HEK293 (cell line): ENCODE measurements around the gene SH3BGR.

Experiments
- GLIS1 ChIP-seq: fragments of 450-650 bp; formaldehyde crosslinking; IDR thresholded peaks from 2 replicates; pipeline ENCODE4 v1.5.1; 2016; ENCODE audit warnings: missing biosample characterization, missing genetic modification characterization
- TRIM28 ChIP-seq: IDR thresholded peaks from 2 replicates; pipeline ENCODE4 v1.6.1; 2011; ENCODE audit warnings: low read length, control low read depth, borderline replicate concordance
- ZNF133 ChIP-seq: fragments of 450-650 bp; formaldehyde crosslinking; IDR thresholded peaks from 2 replicates; pipeline ENCODE4 v1.5.1; 2016; ENCODE audit warnings: missing biosample characterization, missing genetic modification characterization
- ZNF274 ChIP-seq, 2 experiments: fragments of 200-500 bp in 1 of 2; fragments of 450-650 bp in 1 of 2; sonication (Bioruptor generic) in 1 of 2; formaldehyde crosslinking in 1 of 2; IDR thresholded peaks; 2 replicates each; pipeline versions ENCODE4 v1.5.1 to v1.6.1; 2014 to 2016; ENCODE audit warnings: borderline replicate concordance in 1 of 2, inconsistent platforms in 1 of 2, low read length in 1 of 2, missing biosample characterization in 1 of 2, missing genetic modification characterization in 1 of 2
- TF ChIP-seq, protein P1 (sequence below): fragments of 450-650 bp; IDR thresholded peaks from 2 replicates; pipeline ENCODE4 v1.5.1; 2018; ENCODE audit warnings: missing biosample characterization, mild to moderate bottlenecking, missing genetic modification characterization
- TF ChIP-seq, protein P2 (sequence below): IDR thresholded peaks from 2 replicates; pipeline ENCODE4 v1.6.1; 2011; ENCODE audit warnings: mild to moderate bottlenecking, low read depth, low read length, borderline replicate concordance
- TF ChIP-seq, protein P3 (sequence below): fragments of 450-650 bp; formaldehyde crosslinking; IDR thresholded peaks from 2 replicates; pipeline ENCODE4 v1.5.1; 2016; ENCODE audit warnings: missing biosample characterization, missing genetic modification characterization

GRCh38 chr21:39523399-39523798, 71.6 kb downstream of the SH3BGR start:
- TF ChIP-seq TRIM28 = no peak
- TF ChIP-seq, protein P1, sequence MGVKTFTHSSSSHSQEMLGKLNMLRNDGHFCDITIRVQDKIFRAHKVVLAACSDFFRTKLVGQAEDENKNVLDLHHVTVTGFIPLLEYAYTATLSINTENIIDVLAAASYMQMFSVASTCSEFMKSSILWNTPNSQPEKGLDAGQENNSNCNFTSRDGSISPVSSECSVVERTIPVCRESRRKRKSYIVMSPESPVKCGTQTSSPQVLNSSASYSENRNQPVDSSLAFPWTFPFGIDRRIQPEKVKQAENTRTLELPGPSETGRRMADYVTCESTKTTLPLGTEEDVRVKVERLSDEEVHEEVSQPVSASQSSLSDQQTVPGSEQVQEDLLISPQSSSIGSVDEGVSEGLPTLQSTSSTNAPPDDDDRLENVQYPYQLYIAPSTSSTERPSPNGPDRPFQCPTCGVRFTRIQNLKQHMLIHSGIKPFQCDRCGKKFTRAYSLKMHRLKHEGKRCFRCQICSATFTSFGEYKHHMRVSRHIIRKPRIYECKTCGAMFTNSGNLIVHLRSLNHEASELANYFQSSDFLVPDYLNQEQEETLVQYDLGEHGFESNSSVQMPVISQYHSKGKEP (tag by site-specific recombination) = no peak
- no peak for TF ChIP-seq GLIS1 (tag by site-specific recombination)
- TF ChIP-seq, protein P2, sequence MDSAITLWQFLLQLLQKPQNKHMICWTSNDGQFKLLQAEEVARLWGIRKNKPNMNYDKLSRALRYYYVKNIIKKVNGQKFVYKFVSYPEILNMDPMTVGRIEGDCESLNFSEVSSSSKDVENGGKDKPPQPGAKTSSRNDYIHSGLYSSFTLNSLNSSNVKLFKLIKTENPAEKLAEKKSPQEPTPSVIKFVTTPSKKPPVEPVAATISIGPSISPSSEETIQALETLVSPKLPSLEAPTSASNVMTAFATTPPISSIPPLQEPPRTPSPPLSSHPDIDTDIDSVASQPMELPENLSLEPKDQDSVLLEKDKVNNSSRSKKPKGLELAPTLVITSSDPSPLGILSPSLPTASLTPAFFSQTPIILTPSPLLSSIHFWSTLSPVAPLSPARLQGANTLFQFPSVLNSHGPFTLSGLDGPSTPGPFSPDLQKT = no peak
- no peak for TF ChIP-seq ZNF274 (IDR thresholded peaks at IDR 0.05; ENCODE audit: low read length)
- TF ChIP-seq ZNF274 (tag by site-specific recombination; IDR thresholded peaks at IDR 0.05; ENCODE audit: borderline replicate concordance) = no peak
- TF ChIP-seq, protein P3, sequence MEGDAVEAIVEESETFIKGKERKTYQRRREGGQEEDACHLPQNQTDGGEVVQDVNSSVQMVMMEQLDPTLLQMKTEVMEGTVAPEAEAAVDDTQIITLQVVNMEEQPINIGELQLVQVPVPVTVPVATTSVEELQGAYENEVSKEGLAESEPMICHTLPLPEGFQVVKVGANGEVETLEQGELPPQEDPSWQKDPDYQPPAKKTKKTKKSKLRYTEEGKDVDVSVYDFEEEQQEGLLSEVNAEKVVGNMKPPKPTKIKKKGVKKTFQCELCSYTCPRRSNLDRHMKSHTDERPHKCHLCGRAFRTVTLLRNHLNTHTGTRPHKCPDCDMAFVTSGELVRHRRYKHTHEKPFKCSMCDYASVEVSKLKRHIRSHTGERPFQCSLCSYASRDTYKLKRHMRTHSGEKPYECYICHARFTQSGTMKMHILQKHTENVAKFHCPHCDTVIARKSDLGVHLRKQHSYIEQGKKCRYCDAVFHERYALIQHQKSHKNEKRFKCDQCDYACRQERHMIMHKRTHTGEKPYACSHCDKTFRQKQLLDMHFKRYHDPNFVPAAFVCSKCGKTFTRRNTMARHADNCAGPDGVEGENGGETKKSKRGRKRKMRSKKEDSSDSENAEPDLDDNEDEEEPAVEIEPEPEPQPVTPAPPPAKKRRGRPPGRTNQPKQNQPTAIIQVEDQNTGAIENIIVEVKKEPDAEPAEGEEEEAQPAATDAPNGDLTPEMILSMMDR = no peak
- TF ChIP-seq ZNF133 = no peak
